Esophagus (tissue), 2 donors: Measurements from ENCODE around the gene COMMD9. TPM values are rescaled to one million over a fixed set of nuclear protein-coding genes. Genes with fewer than 3 reads are reported as not detected.

ENCODE experiments used
- H3K27ac ChIP-seq, 2 donors: one replicate each; pipeline ENCODE4 v1.5.1; 2013; ENCODE audit warnings: low read depth in 2 of 2, mild to moderate bottlenecking in 2 of 2, inconsistent platforms in 1 of 2, low read length in 1 of 2, moderate library complexity in 1 of 2
- H3K27me3 ChIP-seq, 2 donors: one replicate each; pipeline ENCODE4 v1.6.1; 2013; ENCODE audit warnings: low read length in 2 of 2, control low read depth in 1 of 2, mild to moderate bottlenecking in 1 of 2; ENCODE audit not compliant: insufficient read depth in 2 of 2, control insufficient read depth in 1 of 2
- H3K36me3 ChIP-seq, 2 donors: one replicate each; pipeline ENCODE4 v1.6.1; 2013; ENCODE audit warnings: low read length in 1 of 2; ENCODE audit not compliant: control insufficient read depth in 2 of 2, insufficient read depth in 2 of 2
- H3K4me1 ChIP-seq, 2 donors: one replicate each; pipeline ENCODE4 v1.6.1; 2013; ENCODE audit warnings: low read length in 1 of 2; ENCODE audit not compliant: control insufficient read depth in 2 of 2, insufficient read depth in 2 of 2
- H3K4me3 ChIP-seq, 2 donors: one replicate each; pipeline ENCODE4 v1.5.1; 2013; ENCODE audit warnings: low read length in 2 of 2, mild to moderate bottlenecking in 2 of 2, low read depth in 1 of 2, moderate library complexity in 1 of 2
- H3K9me3 ChIP-seq, 2 donors: one replicate each; pipeline ENCODE4 v1.6.1; 2013; ENCODE audit warnings: mild to moderate bottlenecking in 2 of 2, low read depth in 1 of 2, low read length in 1 of 2, moderate library complexity in 1 of 2; ENCODE audit not compliant: control insufficient read depth in 2 of 2, insufficient read depth in 1 of 2
- WGBS, 2 donors: extraction: QIAGEN DNeasy Blood & Tissue Kit; methylation state at CpG; one replicate each; pipeline ENCODE4 v1.1.7; 2013; 5-methylcytosine and 5-hydroxymethylcytosine counted together
- polyA plus RNA-seq, 2 donors: library from polyadenylated mRNA; stranded (reverse); fragments of 200-250 nt; gene quantifications; one replicate each; pipeline ENCODE4 v1.2.3, GENCODE V29; 2013
- donor health status: healthy with polysubstance abuse.
- donor health status: Bipolar disorder and iron deficiency.

The COMMD9 gene
- polyA plus RNA-seq, 2 donors, result 21.0 to 33.5 TPM

DNA sequence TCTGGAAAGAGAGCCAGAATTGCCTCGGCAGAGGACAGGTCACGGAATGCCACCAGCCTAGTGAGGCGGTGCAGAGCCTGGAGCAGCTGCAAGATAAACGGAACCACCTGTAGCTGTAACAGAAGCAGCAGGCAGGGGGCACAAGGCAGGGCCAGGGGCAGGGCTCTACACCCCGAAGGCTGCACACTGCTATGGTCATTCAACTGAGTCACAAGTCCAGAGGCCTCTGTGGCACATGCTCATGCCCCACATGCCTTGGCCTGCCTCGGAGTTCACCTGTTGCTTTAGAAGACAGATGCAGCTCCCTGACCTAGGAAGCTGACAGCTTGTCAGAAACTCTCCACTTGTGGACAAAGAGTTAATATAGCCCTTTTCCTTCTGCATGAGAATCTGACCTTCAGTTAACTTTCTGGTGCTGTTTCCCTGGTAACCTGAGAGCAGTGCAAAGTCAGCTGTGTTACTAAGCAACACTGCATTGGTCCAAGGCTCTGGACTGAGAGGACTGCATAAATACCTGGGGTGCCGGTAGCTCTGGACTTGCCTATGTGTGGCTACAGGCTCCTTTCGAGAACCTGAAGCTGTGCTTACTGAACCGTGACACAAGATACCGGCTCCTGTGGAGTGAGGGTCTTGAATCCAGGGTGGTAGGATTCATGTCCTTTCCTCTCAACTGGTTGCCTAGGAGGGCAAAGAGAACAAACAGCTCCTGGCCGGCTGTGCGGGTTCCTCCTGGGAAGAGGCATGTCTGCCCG, 10.5 kb downstream of the COMMD9 start:
- WGBS, 2 donors, result 79 to 81% methylated on average over 13 of the region's 13 CpGs
- H3K36me3 ChIP-seq, result peaks cover 9 to 22% of the 10 kb centered on the region in 2 donors
- no peaks in the 10 kb centered on the region for H3K27me3 ChIP-seq
- H3K4me3 ChIP-seq, result no peak overlapping the region
- H3K4me1 ChIP-seq, result no peaks in the 10 kb centered on the region
- H3K27ac ChIP-seq, result no peak overlapping the region
- H3K9me3 ChIP-seq, result no peaks in the 10 kb centered on the region

DNA sequence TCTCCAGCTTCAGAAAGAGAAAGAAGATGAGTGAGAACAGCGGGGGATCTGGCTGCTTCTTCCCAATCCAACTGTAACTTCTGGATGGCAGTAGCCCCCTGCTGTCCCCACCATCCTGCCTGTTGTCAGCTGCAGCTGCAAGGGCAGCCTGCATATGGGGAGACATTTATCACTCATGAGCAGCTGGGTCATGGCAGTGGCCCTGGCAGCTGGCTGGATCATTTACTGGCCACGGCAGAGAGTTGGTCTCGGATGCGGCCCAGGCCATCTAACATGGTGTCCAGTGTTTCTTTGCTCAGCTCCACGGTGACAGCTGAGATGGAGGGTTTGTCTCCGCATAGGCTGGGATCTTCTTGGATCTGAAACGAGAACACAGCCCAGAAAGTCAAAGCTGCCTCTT, 14.8 kb downstream of the COMMD9 start:
- Histone ChIP-seq H3K9me3 (no peaks in the 10 kb centered on the region), H3K27ac (no peak overlapping the region), H3K4me3 (no peak overlapping the region), H3K27me3 (no peaks in the 10 kb centered on the region), H3K36me3 (peaks cover 12 to 34% of the 10 kb centered on the region in 2 donors), H3K4me1 (no peaks in the 10 kb centered on the region)
- WGBS, 2 donors, result 90 to 95% methylated on average over 7 of the region's 7 CpGs

DNA sequence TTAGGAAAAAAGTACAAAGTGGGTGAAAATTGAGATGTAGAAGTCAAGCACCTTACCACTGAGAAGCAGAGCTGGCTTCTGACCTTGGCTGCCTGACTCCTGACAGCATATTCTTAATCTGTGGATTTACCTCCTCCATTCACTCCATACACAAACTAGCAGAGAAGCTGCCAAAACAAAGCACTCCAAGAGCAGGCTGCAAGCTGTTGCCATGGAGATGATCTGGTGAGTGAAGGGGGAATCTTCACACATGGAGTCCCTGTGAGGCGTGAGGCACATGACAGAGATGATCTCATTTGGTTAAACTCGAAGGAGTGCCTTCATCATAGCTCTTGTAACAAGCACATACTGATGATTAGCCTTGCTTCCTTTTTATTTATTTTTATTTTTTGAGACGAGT, 16.1 kb downstream of the COMMD9 start:
- Histone ChIP-seq H3K4me3 (no peak overlapping the region), H3K27ac (no peak overlapping the region), H3K9me3 (no peaks in the 10 kb centered on the region), H3K4me1 (no peaks in the 10 kb centered on the region), H3K27me3 (no peaks in the 10 kb centered on the region), H3K36me3 (peaks cover 12 to 29% of the 10 kb centered on the region in 2 donors)
- WGBS, 2 donors, result 71 to 92% methylated on average over 3 of the region's 3 CpGs

DNA sequence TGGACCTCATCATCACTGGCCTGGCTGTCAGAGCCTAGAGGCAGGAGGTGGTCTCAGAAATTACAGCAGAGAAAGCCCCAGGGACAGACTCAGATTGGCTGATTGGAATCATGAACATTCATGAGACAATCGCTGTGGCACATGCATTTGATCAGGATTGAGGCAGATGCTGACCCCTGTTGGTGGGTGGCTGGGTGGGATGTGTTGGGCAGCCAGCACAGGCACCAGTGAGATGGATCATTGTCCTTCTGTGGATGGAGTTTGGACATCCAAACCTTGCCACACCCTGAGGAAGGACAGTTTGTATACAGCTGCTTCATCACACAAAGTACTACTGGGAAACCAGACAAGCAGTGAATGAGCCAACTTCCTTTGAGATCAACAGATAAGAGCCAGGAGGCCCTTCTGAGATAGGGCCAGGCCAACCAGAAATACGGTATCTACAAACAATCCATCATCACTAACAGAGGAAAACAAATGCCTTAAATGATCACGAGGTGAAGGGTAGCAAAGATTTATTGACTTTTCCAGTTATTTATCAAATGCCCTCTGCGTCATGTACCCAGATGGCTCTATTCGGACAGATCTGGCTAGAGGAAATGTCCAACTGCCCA, 17.3 kb downstream of the COMMD9 start:
- Histone ChIP-seq H3K27me3 (no peaks in the 10 kb centered on the region), H3K4me1 (no peaks in the 10 kb centered on the region), H3K36me3 (peaks cover 12 to 29% of the 10 kb centered on the region in 2 donors), H3K4me3 (no peak overlapping the region), H3K9me3 (no peaks in the 10 kb centered on the region), H3K27ac (no peak overlapping the region)
- 79 to 84% methylated on average over 5 of the region's 5 CpGs for WGBS, 2 donors

DNA sequence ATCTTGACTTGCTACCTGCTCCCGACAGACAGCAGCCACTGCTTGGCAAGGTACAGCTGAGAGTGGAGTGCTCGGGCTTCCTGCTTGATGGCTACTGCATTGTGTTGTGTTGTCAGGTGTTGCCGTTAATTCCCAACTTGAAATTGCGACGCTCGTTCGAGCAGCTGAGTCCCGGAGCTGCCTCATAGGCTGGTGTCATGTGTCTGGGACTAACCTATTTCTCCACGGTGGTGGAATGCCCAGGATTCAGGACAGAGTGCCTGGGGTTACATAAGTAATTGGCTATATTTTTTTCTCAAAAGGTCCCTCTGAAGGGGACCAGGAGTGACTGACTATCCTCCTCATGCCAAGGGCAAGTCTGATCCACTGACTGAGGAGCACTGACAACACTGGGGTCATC, 18.5 kb downstream of the COMMD9 start:
- no peaks in the 10 kb centered on the region for H3K9me3 ChIP-seq
- no peaks in the 10 kb centered on the region for H3K27me3 ChIP-seq
- WGBS, 2 donors, result 90% methylated on average over 9 of the region's 9 CpGs
- no peak overlapping the region for H3K27ac ChIP-seq
- H3K36me3 ChIP-seq, result peaks cover 12 to 26% of the 10 kb centered on the region in 2 donors
- no peaks in the 10 kb centered on the region for H3K4me1 ChIP-seq
- no peak overlapping the region for H3K4me3 ChIP-seq

DNA sequence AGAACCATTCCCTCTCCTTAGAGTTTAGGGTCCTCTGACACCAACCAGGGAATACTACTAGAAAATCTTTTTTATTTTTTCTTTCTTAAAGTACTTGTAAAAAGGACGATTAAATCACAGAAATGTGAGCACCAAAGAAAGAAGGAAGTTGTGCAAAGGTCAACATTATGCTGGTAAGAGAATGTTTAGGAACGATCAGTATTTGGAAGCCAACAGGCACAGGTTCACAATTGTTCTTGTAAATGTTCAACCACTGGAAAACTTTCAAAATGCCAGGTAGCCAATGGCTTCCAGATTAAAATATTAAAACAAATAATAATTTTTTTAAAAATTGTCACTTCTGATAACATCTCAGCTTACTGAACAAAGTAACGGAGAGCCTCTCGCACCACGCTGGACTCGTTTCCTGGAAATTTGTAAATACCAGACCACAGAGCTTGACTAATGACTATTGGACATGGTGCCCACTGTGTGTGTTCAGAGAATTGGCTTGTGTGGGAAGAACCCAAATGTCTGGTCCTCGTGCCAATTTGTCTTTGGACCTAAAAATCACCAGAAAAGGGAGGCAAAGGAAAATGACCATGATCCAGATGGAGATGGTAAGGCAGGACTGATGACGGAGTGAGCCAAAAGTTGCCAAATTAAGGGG, 20.8 kb downstream of the COMMD9 start:
- WGBS, 2 donors, result 62 to 80% methylated on average over 8 of the region's 8 CpGs
- peaks cover 6 to 14% of the 10 kb centered on the region in 2 donors for H3K36me3 ChIP-seq
- H3K9me3 ChIP-seq, result no peaks in the 10 kb centered on the region
- no peaks in the 10 kb centered on the region for H3K27me3 ChIP-seq
- no peaks in the 10 kb centered on the region for H3K4me1 ChIP-seq
- no peak overlapping the region for H3K27ac ChIP-seq
- no peak overlapping the region for H3K4me3 ChIP-seq

DNA sequence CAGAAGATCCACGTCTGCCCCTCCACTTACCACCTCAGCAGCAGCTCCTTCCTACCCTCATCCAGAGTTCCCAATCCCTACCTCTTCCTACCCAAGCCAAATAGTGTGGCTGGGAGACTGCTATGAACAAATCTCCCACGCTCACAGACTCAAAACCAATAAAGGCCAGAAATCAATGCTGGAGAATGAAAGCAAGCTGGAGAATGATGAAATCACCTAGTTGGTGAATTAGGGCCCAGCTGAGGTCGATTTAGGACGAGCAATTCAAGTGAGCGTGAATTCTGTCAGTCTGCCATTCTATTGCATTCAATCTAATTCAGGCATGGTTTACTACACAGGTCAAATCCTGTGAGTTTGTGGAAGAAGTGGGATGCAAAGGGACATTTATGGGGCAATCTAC, 22.5 kb downstream of the COMMD9 start:
- 55 to 67% methylated on average over 5 of the region's 5 CpGs for WGBS, 2 donors
- H3K9me3 ChIP-seq, result no peaks in the 10 kb centered on the region

DNA sequence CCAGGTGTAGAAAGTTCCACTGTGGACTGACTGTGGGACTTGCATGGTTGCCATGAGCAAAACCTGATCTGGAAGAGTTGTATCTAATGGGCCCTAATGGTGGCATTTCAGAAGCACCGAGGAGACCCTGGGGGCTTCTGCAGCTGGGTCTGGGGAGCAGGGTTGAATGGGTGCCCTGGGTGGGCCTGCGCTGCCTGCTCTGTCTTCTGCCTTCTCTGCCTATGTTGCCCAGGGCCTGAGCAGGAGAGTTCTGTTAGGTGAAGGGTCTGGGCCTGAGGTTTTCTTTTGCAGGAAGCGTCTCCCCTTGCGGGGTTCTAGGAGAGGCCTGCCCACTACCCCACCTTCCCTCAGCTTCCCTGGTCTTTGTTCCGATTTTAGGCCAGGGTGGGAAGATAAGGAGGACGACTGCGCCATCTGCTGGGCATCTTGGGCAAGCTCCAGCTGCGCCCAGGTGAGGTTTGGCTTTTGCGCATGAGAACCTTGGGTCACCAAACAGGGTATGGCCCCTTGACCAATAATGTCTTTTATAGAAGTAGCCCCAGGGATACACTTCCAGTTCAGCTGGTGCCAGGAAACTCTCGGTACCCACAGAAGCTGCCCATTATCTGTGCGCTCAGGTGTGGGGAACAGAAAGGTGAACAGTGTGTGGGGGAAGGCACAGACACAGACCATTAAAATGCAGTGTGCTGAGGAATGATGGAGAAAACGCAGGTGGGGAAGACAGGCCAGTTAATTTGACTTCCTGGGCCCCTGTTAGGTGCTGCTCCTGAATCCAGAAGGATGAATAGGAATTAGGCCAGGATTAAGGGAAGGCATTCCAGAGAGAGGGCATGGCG, 23.2 kb downstream of the COMMD9 start:
- WGBS, 2 donors, result 29 to 33% methylated on average over 13 of the region's 13 CpGs
- Histone ChIP-seq H3K36me3 (peaks cover 0 to 1% of the 10 kb centered on the region in 2 donors), H3K9me3 (no peaks in the 10 kb centered on the region), H3K27me3 (no peaks in the 10 kb centered on the region), H3K27ac (no peak overlapping the region), H3K4me1 (no peaks in the 10 kb centered on the region), H3K4me3 (no peak overlapping the region)

More for the DNA sequence above, 22.5 kb downstream of the COMMD9 start:
- Histone ChIP-seq H3K27ac (no peak overlapping the region), H3K4me1 (no peaks in the 10 kb centered on the region), H3K27me3 (no peaks in the 10 kb centered on the region), H3K36me3 (peaks cover 3 to 6% of the 10 kb centered on the region in 2 donors), H3K4me3 (no peak overlapping the region)

DNA sequence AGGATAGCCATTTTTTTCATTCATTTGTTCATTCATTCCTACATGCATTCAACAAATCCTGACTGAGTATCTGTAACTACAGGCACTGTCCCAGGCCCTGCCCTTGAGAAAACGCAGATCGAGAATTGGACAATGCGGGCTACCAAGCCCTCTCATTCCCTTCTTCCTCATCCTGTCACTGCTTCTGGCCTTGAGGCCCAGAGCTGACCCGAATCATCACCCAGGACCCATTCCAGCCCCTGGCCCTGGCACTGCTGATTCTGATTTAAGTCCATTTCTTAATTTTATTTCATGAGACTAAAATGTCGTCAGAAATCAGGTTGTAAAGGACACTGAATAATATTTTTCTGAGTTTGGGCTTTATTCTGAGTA, 24.3 kb downstream of the COMMD9 start:
- no peaks in the 10 kb centered on the region for H3K4me1 ChIP-seq
- no peaks in the 10 kb centered on the region for H3K9me3 ChIP-seq
- WGBS, 2 donors, result 71 to 88% methylated on average over 5 of the region's 5 CpGs
- H3K36me3 ChIP-seq, result no peaks in the 10 kb centered on the region
- H3K4me3 ChIP-seq, result no peak overlapping the region
- no peaks in the 10 kb centered on the region for H3K27me3 ChIP-seq
- H3K27ac ChIP-seq, result no peak overlapping the region
